Measurements from ENCODE around the gene SCYGR3. TPM values are rescaled to one million over a fixed set of nuclear protein-coding genes. Genes with fewer than 3 reads are reported as not detected.

Gene SCYGR3, protein sequence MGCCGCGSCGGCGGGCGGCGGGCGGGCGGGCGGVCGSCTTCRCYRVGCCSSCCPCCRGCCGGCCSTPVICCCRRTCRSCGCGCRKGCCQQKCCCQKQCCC
- not detected for total RNA-seq
- polyA plus RNA-seq (ENCODE audit: insufficient read depth, low read depth, low replicate concordance) = not detected
- long read RNA-seq, donor 1 = 0 reads
- long read RNA-seq, donor 2 = 0 reads

DNA sequence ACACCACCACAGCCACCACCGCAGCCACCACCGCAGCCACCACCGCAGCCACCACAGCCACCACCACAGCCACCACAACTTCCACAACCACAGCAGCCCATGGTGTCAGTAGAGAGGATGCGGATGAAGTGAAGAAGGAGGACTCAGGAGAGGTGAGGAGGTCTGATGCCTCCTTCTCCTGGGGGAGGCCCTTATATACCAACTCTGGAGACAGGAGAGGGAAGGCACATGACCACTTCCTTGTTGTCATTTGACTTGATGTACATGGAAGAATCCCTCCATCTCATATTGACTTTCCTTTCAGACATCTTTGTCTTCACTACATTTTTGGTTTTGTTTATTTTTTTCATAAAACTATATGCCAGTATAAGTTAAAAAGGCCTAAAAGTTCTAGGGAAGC, at the start of gene SCYGR3:
Gene SCYGR3 (minus strand): TSS at position 101 of the 400 bp plus-strand sequence. CDS start 0 bp downstream, at position 101.
- no peak within 1 kb of the TSS for H3K27ac ChIP-seq
- H3K27me3 ChIP-seq = no peaks in the 10 kb centered on the region
- H3K4me3 ChIP-seq = no peak within 1 kb of the TSS
- no peaks in the 10 kb centered on the region for H3K9me3 ChIP-seq
- no peak for TF ChIP-seq POLR2A (IDR thresholded peaks at IDR 0.05)
- TF ChIP-seq, protein P1, sequence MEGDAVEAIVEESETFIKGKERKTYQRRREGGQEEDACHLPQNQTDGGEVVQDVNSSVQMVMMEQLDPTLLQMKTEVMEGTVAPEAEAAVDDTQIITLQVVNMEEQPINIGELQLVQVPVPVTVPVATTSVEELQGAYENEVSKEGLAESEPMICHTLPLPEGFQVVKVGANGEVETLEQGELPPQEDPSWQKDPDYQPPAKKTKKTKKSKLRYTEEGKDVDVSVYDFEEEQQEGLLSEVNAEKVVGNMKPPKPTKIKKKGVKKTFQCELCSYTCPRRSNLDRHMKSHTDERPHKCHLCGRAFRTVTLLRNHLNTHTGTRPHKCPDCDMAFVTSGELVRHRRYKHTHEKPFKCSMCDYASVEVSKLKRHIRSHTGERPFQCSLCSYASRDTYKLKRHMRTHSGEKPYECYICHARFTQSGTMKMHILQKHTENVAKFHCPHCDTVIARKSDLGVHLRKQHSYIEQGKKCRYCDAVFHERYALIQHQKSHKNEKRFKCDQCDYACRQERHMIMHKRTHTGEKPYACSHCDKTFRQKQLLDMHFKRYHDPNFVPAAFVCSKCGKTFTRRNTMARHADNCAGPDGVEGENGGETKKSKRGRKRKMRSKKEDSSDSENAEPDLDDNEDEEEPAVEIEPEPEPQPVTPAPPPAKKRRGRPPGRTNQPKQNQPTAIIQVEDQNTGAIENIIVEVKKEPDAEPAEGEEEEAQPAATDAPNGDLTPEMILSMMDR (IDR thresholded peaks at IDR 0.05) = no peak
- no peaks in the 10 kb centered on the region for H3K36me3 ChIP-seq (ENCODE audit: low read depth, missing control alignments)
- WGBS, 2 donors = 99 to 100% methylated on average over 4 of the region's 4 CpGs
- intact Hi-C loops (cut with DNase I; ENCODE audit: low total_unique reads) = no loop called here
- H3K4me1 ChIP-seq = no peaks in the 10 kb centered on the region
- no peak for DNase-seq

DNA sequence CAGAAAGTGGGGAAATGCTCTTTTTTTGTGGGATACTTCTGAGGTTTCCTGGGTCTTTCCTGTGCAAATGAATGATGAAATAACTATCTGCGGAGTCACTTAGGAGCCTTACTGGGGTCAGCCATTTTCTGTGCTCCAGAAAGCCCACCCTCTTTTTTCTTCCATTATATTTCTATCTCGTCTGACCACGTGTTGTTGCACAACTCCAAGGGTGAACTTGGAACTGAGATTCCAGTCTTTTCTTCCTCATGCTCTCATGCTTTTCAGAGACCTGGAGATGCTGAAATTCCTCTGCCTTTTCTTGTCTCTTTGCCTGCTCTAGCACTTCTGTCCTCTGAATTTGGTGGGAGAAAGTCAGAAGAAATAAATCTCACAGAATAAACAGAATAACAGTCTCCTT, 47.2 kb upstream of the SCYGR3 start:
- no peak for TF ChIP-seq POLR2A (IDR thresholded peaks at IDR 0.05)
- TF ChIP-seq, protein P1 (IDR thresholded peaks at IDR 0.05) = no peak
- WGBS, 2 donors = 62 to 73% methylated on average over 3 of the region's 3 CpGs
- DNase-seq = no peak
- no peaks in the 10 kb centered on the region for H3K4me1 ChIP-seq
- H3K36me3 ChIP-seq (ENCODE audit: low read depth, missing control alignments) = no peaks in the 10 kb centered on the region
- no peaks in the 10 kb centered on the region for H3K9me3 ChIP-seq
- no peak overlapping the region for H3K4me3 ChIP-seq
- H3K27me3 ChIP-seq = no peaks in the 10 kb centered on the region
- no peak overlapping the region for H3K27ac ChIP-seq
- intact Hi-C loops (cut with DNase I; ENCODE audit: low total_unique reads) = no loop called here

DNA sequence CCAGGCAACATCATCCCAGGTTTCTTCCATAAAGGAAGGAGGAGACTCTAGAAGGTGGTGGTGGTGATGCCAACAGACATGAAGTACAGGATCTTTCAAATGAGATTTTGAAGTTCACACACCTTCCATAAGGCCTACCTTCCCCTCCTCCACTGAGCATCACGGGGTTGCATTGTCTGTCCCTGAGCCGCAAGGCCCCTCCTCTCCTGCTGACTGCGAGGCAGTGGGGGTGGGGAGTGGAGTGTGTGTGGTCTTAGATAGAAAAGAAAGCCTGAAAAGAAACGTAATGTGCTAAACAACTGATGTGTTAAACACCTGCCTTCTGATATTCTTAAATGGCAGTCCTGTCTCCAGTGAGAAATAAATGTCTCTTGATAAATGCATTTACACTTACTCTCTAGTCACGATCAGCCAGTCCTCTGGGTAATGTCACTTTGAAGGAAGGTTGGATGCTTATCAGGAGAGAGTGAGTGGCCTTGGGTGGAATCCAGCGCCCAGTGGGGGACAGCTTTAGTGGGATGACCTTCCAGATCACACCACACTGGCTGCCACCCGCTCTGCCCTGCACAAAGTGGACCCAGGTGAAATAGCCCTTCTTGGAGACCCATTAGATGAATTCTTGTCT, 46.5 kb upstream of the SCYGR3 start:
- Histone ChIP-seq H3K27me3 (no peaks in the 10 kb centered on the region), H3K4me3 (no peak overlapping the region), H3K27ac (no peak overlapping the region), H3K4me1 (no peaks in the 10 kb centered on the region), H3K9me3 (no peaks in the 10 kb centered on the region), H3K36me3 (ENCODE audit: low read depth, missing control alignments) (no peaks in the 10 kb centered on the region)
- no peak for TF ChIP-seq POLR2A (IDR thresholded peaks at IDR 0.05)
- TF ChIP-seq, protein P1 (IDR thresholded peaks at IDR 0.05) = no peak
- no peak for DNase-seq
- intact Hi-C loops (cut with DNase I; ENCODE audit: low total_unique reads) = no loop called here
- WGBS, 2 donors = 40 to 44% methylated on average over 7 of the region's 7 CpGs

DNA sequence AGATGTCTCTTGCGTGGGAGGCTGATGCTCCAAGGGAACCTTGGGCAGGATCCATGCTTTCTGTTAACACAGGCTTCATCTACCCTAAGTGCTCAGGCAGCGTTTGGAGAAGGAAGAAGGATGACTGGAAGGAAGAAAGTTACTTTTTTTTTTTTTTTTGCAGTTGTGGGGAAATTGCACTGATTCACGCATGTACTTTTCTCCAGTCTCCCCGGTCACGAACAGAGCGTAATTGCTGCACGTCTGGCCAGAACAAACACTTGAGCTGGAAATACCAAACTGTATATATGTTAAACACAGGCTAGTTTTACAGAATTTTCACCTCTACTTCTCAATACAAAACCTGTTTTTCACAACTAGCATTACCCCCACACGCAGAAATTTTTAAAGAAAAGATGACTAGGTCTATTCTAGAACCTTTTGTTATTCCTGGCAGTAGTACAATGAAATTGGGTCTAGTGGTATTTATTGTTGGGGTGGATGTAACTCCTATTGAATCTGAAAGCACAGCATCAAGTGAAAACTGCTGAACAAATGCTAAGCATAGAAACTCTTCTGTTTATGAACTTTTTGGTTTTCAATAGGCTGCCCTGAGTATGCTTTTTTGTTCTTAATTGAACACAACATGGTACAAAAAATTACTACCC, 42.7 kb upstream of the SCYGR3 start:
- Histone ChIP-seq H3K4me1 (no peaks in the 10 kb centered on the region), H3K4me3 (no peak overlapping the region), H3K9me3 (no peaks in the 10 kb centered on the region), H3K36me3 (ENCODE audit: low read depth, missing control alignments) (no peaks in the 10 kb centered on the region), H3K27me3 (no peaks in the 10 kb centered on the region), H3K27ac (no peak overlapping the region)
- DNase-seq = no peak
- TF ChIP-seq, protein P1 (IDR thresholded peaks at IDR 0.05) = no peak
- no peak for TF ChIP-seq POLR2A (IDR thresholded peaks at IDR 0.05)
- 75 to 80% methylated on average over 8 of the region's 8 CpGs for WGBS, 2 donors
- intact Hi-C loops (cut with DNase I; ENCODE audit: low total_unique reads) = no loop called here

Measured in testis (tissue), 5 donors.